Astrocyte (in vitro differentiated cells and primary cell): ENCODE data around the gene PRKCI.

Experiments used
- CTCF ChIP-seq: IDR thresholded peaks from 2 replicates; pipeline ENCODE4 v1.5.1; 2011; ENCODE audit warnings: low read depth, mild to moderate bottlenecking, inconsistent platforms, low read length, moderate library complexity; ENCODE audit not compliant: insufficient read depth
- EZH2 ChIP-seq: IDR thresholded peaks from 2 replicates; pipeline ENCODE4 v1.6.1; 2012; ENCODE audit warnings: mild to moderate bottlenecking, low read length, inconsistent platforms; ENCODE audit not compliant: insufficient read depth

- TF ChIP-seq CTCF (no peak), EZH2 (no peak)
Measured at GRCh38 chr3:170189398-170190256, 32.6 kb upstream of the PRKCI start.
